Measurements from ENCODE around the gene MDFI.

GRCh38 chr6:41626917-41627316, 11.4 kb upstream of the MDFI start:
- TF ChIP-seq CTCF (IDR thresholded peaks at IDR 0.05) (no peak), POLR2A (IDR thresholded peaks at IDR 0.05) (no peak)

Data from testis (tissue), 2 donors.